GM20431 (cell line): Measurements from ENCODE around the gene DUOXA2.

Experiments used
- in situ Hi-C: fragments of 300-500 bp; cut with MseI, MboI; formaldehyde crosslinking; loops from one replicate; pipeline ENCODE4 v1.15.0; 2020; ENCODE audit warnings: low sequenced_read_pairs; ENCODE audit not compliant: unreplicated experiment

The DUOXA2 gene

DNA sequence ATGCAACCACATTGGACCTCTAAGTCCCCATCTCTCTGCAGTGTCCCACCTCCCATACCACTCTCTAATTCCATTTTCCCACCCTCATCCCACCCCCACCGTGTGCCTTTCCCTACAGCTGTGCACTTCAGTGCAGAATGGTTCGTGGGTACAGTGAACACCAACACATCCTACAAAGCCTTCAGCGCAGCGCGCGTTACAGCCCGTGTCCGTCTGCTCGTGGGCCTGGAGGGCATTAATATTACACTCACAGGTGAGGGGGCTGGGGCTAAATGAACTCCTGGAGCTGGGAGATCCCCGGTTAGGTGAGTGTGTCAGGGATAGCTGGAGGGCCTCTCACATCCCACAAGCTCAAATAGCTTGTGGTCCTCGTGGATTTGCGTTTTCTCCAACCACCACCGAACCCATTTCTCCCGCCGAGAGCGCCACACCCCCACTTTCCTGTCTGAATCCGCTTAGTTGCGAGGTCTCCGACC, 1.9 kb downstream of the DUOXA2 start:
- in situ Hi-C loops, result no loop called here

DNA sequence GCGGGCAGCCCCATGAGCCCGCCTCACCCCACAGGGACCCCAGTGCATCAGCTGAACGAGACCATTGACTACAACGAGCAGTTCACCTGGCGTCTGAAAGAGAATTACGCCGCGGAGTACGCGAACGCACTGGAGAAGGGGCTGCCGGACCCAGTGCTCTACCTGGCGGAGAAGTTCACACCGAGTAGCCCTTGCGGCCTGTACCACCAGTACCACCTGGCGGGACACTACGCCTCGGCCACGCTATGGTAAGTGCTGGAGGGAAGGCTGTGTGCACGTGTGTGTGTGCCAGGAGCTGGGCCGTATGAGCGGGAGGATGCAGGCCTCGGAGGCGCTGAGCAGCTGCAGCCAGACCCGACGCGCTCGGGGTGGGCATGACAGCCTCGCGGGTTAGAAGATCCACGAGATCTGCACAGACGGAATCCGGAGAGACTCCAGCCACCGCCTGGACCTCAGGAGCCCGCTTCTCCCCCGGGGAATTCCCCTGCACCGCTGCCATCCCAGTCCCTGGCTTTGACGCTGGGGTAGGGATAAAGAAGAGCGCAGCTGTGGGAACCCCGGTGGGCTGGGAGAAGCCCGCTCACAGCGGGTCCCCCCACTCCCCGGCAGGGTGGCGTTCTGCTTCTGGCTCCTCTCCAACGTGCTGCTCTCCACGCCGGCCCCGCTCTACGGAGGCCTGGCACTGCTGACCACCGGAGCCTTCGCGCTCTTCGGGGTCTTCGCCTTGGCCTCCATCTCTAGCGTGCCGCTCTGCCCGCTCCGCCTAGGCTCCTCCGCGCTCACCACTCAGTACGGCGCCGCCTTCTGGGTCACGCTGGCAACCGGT, 2.6 kb downstream of the DUOXA2 start:
- in situ Hi-C loops, result no loop called here

- in situ Hi-C loops, result no loop called here
Measured at GRCh38 chr15:45117308-45118130, 3.4 kb downstream of the DUOXA2 start.

DNA sequence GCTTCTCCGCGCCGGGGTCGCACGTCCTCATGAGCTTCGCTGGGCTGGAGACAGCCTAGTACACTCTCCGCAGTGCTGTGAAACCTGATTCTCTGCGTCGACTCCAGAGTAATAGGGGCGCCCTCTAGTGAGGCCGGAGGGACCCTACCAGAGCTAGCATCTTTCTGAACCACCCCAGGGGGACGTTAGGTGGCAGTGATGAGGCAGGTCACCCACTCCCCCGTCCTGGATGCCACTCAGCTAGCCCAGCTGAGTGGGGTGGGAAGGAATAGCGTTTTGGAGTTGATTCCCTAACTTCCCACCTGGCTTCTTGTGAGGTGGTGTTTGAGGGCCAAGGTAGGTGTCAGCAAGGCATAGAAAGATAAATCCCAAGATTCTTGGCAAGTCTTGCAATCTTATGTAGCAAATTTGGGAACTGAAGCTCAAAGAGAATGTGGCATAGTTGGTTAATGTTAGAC, 4.0 kb downstream of the DUOXA2 start:
- in situ Hi-C loops, result no loop called here

- in situ Hi-C loops, result no loop called here
Measured at GRCh38 chr15:45118996-45119395, 4.9 kb downstream of the DUOXA2 start.

GRCh38 chr15:45120081-45120972, 6.2 kb downstream of the DUOXA2 start:
- in situ Hi-C loops, result no loop called here

- in situ Hi-C loops, result no loop called here
Measured at GRCh38 chr15:45121020-45121419, 6.9 kb downstream of the DUOXA2 start.

GRCh38 chr15:45121706-45122417, 7.7 kb downstream of the DUOXA2 start:
- in situ Hi-C loops, result no loop called here

- in situ Hi-C loops, result no loop called here
Measured at GRCh38 chr15:45122719-45123118, 8.6 kb downstream of the DUOXA2 start.

GRCh38 chr15:45123397-45123796, 9.3 kb downstream of the DUOXA2 start:
- in situ Hi-C loops, result no loop called here

DNA sequence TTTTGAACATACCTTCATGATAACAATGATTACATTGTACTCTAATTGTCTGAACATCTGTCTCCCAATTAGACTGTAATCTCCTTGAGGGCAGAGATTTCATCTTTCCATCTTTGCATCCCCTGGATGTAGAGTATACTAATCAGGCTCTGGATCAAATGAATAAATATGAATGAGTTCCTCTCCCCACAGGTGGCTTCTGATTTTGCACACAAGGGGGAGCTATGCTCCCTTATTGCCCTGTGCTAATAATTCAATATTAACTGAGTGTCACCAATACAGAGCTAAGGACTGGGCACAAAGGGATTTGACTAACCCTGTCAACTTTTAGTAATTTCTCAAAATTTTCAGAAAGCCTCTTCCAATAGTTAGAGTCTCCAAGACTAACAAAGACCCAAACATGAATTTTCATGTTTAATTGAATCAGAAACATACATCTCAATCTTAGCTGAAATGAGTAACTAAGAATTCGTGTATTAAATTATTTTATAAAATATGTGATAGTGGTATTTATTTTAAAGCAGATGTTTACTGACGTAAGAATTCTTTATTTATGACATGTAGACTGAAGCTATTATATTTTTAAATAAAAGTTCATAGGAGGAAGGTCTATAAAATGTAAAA, 12.5 kb downstream of the DUOXA2 start:
- in situ Hi-C loops, result no loop called here

GRCh38 chr15:45128971-45129639, 15.0 kb downstream of the DUOXA2 start:
- in situ Hi-C loops, result no loop called here

DNA sequence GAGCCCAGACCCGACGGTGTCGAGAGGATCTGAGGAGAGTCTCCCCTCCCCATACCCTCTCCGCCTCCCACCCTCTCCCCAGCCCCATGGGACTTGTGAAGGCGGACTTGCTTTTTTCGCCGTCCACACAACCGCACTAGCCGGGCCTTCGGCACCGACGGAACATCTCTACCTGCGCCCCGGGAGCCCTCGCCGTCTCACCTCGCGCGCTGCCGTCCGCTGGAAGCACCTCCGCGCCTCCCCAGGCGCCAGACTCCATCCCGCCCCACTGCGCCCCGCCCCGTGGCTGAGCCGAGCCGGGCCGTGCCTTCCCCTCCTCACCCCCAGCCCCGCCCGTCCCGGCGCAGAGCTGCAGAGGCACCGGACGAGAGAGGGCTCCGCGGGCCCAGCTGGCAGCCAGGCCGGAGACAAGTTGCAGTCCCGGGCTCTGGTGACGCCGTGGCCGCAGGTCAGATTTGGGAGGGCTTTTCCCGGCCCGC, 15.6 kb downstream of the DUOXA2 start, which contains the start of the genes DUOX1 and DUOXA1:
TSS of gene DUOX1 (plus strand) at position 344 of the 479 bp plus-strand sequence. CDS start 1,973 bp downstream, outside the sequence.
TSS of gene DUOXA1 (minus strand) at position 229 of the 479 bp plus-strand sequence. CDS start 6,865 bp downstream, outside the sequence.
- in situ Hi-C loops, result no loop called here

- in situ Hi-C loops, result no loop called here
Measured at GRCh38 chr15:45130291-45131000, 16.3 kb downstream of the DUOXA2 start.

DNA sequence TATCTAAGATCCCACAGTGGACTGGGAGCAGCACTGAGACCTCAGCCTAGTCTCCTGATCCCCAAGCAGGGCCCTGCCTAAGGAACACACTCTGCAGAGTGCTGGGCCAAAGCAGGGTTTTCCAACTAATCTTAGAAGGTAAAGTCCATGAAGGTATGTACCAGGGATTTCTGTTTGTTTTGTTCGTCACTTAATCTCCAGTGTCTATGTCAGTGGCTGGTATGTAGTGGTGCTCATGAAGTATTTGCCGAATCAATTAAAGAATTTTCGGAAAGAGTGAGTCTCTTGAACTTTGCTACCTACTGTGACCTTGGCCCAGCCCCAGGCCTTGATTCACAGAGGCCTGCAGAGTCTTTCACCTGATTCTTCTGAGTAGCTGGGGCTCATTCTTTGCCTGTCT, 17.4 kb downstream of the DUOXA2 start:
- in situ Hi-C loops, result no loop called here

GRCh38 chr15:45132844-45133560, 18.9 kb downstream of the DUOXA2 start:
- in situ Hi-C loops, result no loop called here

DNA sequence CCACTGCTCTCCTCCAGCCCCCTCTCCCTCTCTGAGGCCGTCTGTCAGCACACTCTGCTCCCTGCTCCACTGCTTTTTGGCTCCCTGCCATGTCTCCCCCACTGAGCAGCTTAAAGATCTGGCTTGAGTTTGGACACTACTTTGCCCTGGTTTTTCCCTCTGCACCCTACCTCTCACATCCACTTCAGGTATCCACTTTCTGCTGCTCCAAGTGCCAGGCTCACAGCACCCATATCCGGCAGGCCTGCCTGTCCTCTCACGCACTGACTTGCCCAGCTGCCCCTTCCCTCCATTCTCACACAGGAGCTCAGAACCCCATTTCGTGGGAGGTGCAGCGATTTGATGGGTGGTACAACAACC, 19.4 kb downstream of the DUOXA2 start:
- in situ Hi-C loops, result no loop called here
